Adipocyte (in vitro differentiated cells): ENCODE results near the gene CYP17A1.
"Not testable (repeated sequence)": the region's sequence is repeated elsewhere in the genome, so short reads cannot be mapped to it uniquely, and the experiment has no call there.

Experiments
- DNase-seq: peaks from one replicate; pipeline ENCODE4 v3.0.0-alpha.2; 2015; ENCODE audit warnings: low read depth
- H3K27me3 ChIP-seq: replicated peaks from 2 replicates; pipeline ENCODE4 v1.7.0; 2013; ENCODE audit warnings: mild to moderate bottlenecking, low read length, moderate library complexity; ENCODE audit not compliant: control insufficient read depth, insufficient read depth
- H3K36me3 ChIP-seq: 2 replicates; pipeline ENCODE4 v1.7.0; 2013; ENCODE audit warnings: low read length, mild to moderate bottlenecking, moderate library complexity; ENCODE audit not compliant: control insufficient read depth, insufficient read depth, severe bottlenecking
- H3K4me1 ChIP-seq: 2 replicates; pipeline ENCODE4 v1.7.0; 2013; ENCODE audit warnings: mild to moderate bottlenecking, low read length, moderate library complexity; ENCODE audit not compliant: control insufficient read depth, insufficient read depth
- H3K4me3 ChIP-seq: 2 replicates; pipeline ENCODE4 v1.7.0; 2013; ENCODE audit warnings: mild to moderate bottlenecking, low read length, moderate library complexity
- H3K9ac ChIP-seq: 2 replicates; pipeline ENCODE4 v1.7.0; 2013; ENCODE audit warnings: mild to moderate bottlenecking, low read length, moderate library complexity
- H3K9me3 ChIP-seq: 2 replicates; pipeline ENCODE4 v1.7.0; 2013; ENCODE audit warnings: mild to moderate bottlenecking, low read length, moderate library complexity; ENCODE audit not compliant: control insufficient read depth

CYP17A1 gene

DNA sequence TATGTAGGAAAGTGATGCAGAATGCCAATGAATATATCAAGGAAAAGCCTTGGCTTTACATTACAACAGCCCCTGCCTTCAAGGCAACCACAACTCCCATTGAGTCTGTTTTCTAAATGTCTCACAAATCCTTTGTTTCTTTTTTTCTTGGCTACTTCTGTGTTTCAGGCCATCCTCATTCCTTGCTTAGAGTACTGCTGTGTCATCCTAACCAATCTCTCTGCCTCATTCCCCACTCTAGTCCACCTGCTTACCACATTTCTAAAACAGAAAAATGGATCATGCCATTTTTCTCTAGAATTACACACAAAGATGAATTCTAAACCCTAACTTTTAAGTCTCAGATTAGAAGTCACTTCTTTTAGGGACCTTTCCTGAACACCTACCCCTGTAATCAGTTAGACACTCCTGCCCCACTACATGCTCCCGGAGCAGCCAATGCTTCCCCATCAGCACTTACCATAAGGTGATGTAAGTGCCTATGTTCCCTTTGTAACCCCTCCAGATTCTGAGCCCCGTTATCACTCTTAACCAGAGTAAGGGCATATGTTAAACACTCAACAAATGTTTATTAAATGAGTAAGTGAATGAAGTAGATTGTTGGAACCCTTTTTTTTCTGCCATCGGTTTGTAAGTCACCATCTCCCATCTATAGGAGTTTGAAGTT lies 19.7 kb upstream of the CYP17A1 start:
- DNase-seq: no peak
- H3K4me3 ChIP-seq: no peak overlapping the region
- peaks cover 19% of the 10 kb centered on the region for H3K4me1 ChIP-seq
- H3K27me3 ChIP-seq: no peaks in the 10 kb centered on the region
- peaks cover 10% of the 10 kb centered on the region for H3K36me3 ChIP-seq
- no peak overlapping the region for H3K9ac ChIP-seq
- no peaks in the 10 kb centered on the region for H3K9me3 ChIP-seq

- H3K36me3 ChIP-seq, H3K9me3 ChIP-seq, H3K27me3 ChIP-seq: not testable (repeated sequence)
- DNase-seq: peak; percentile 90
- Histone ChIP-seq H3K4me3 (peak overlapping the region; percentile 100), H3K9ac (peak overlapping the region; percentile 13), H3K4me1 (peaks cover 19% of the 10 kb centered on the region)
Observed at GRCh38 chr10:102855731-102856436, 18.7 kb upstream of the CYP17A1 start.

DNA sequence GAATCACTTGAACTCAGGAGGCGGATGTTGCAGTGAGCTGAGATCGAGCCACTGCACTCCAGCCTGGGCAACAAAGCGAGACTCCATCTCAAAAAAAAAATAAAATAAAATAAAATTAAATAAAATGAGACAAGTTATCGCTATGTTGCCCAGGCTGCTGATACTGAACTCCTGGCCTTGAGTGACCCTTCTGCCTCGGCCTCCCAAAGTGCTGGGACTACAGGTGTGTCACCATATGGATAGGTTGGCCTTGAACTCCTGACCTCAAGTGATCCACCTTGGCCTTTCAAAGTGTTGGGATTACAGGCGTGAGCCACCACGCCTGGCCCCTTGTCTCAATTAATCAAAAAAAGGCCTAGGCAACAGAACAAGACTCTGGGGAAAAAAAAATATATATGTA lies 16.0 kb upstream of the CYP17A1 start:
- H3K4me1 ChIP-seq: peaks cover 11% of the 10 kb centered on the region
- not testable (repeated sequence) for H3K4me3 ChIP-seq, H3K9ac ChIP-seq, H3K36me3 ChIP-seq, H3K9me3 ChIP-seq, H3K27me3 ChIP-seq, DNase-seq

DNA sequence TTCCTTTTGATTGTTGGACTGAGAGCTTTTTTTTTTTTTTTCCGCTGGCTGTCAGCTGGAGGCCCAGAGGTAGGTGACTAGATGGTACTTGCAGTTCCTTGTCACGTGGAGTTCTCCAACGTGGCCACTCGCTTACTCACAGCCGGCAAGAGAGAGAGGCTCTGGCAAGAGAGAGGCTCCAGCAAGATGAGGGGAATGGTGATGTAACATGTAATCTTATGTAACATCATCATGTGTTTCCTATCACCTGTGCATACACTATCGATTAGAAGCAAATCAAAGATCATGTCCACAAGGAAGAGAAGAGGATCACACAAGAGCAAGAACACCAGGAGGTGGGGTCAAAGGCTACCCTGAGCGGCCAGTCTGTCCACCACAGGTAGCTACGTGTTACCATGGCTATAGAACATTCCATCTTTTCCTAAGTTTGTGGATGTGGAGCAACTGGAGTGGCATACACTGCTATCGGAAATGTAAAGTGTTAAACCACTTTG lies 12.9 kb upstream of the CYP17A1 start:
- Histone ChIP-seq H3K9me3 (no peaks in the 10 kb centered on the region), H3K27me3 (no peaks in the 10 kb centered on the region), H3K4me1 (peaks cover 2% of the 10 kb centered on the region), H3K4me3 (no peak overlapping the region), H3K9ac (no peak overlapping the region), H3K36me3 (no peaks in the 10 kb centered on the region)
- DNase-seq: no peak

DNA sequence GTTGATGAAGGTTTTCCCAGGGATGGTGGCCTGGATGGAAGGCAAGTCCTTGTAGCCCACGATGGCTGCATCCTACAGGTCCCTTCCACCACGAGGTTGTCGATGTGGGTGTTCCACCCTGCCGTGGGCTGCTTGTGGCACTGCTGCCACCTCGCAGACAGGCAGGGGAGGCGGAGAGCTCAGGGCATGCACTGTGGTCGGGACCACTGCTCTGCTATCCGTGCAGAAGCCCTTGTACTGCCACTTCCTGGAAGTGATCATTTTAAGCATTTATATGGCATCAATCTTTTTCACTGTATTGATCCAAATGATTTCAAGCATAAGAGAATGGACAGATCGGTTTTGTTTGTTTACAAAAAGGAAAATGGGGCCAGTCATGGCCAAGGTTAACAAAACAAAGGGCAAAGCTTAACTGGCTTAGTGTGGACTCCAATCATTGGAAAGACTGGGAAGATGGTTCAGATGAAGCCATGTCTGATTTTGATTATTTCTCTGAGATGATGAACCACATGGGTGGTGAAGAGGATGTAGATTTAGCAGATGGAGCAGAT lies 8.2 kb upstream of the CYP17A1 start:
- no peaks in the 10 kb centered on the region for H3K36me3 ChIP-seq
- no peaks in the 10 kb centered on the region for H3K9me3 ChIP-seq
- H3K4me3 ChIP-seq: no peak overlapping the region
- H3K27me3 ChIP-seq: peaks cover 4% of the 10 kb centered on the region
- DNase-seq: no peak
- no peak overlapping the region for H3K9ac ChIP-seq
- no peaks in the 10 kb centered on the region for H3K4me1 ChIP-seq

DNA sequence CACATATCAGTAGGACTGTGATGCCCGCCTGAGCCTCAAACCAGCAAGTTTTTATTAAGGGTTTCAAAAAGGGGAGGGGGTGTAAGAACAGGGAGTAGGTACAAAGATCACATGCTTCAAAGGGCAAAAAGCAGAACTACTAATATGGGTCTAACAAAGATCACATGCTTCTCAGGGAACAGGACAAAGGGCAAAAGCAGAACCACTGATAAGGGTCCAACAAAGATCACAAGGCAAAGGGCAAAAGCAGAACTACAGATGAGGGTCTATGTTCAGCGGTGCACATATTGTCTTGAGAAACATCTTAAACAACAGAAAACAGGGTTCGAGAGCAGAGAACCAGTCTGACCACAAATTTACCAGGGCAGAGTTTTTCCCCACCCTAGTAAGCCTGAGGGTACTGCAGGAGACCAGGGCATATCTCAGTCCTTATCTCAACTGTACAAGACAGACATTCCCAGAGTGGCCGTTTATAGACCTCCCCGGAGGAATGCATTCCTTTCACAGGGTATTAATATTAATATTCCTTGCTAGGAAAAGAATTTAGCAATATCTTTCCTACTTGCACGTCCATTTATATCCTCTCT lies 7.1 kb upstream of the CYP17A1 start:
- H3K4me3 ChIP-seq, H3K4me1 ChIP-seq, H3K36me3 ChIP-seq, H3K27me3 ChIP-seq, DNase-seq, H3K9ac ChIP-seq, H3K9me3 ChIP-seq: not testable (repeated sequence)

- H3K4me1 ChIP-seq, H3K4me3 ChIP-seq, H3K9ac ChIP-seq, DNase-seq, H3K36me3 ChIP-seq, H3K27me3 ChIP-seq, H3K9me3 ChIP-seq: not testable (repeated sequence)
Observed at GRCh38 chr10:102843139-102843538, 5.9 kb upstream of the CYP17A1 start.

DNA sequence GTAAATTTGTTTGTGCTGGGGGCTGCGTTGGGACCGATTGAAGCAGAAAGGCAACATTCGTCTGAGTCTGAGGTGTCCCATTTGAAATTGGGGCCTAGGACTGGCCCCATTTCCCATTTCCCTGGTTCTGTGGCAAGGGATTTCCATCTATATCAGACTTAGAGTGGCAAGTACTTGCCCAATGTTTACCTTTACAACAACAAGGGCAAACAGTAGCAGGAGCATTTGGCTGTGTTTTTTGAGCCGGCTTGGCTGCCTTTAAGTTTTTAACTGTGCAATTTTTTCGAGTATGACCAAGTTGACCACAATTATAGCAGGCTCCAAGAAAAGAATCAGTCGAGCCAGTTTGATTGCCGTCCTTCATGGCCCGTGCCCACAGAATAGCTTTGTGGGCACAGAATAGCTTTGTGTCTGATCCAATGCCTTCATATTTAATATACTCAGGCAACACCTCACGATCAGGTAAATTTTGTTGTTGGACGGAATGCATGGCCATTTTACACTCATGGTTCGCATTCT lies 4.7 kb upstream of the CYP17A1 start:
- no peaks in the 10 kb centered on the region for H3K36me3 ChIP-seq

GRCh38 chr10:102838276-102838927 lies 1.2 kb upstream of the CYP17A1 start:
- not testable (repeated sequence) for H3K9ac ChIP-seq, H3K36me3 ChIP-seq, H3K4me1 ChIP-seq, DNase-seq, H3K4me3 ChIP-seq
- Histone ChIP-seq H3K9me3 (peaks cover 13% of the 10 kb centered on the region), H3K27me3 (peaks cover 17% of the 10 kb centered on the region)

More for the DNA sequence above, 4.7 kb upstream of the CYP17A1 start:
- Histone ChIP-seq H3K9me3 (peaks cover 13% of the 10 kb centered on the region), H3K4me3 (no peak overlapping the region), H3K9ac (no peak overlapping the region), H3K4me1 (peaks cover 6% of the 10 kb centered on the region), H3K27me3 (peaks cover 4% of the 10 kb centered on the region)
- no peak for DNase-seq

GRCh38 chr10:102835007-102835482 lies 2.2 kb downstream of the CYP17A1 start:
- peaks cover 13% of the 10 kb centered on the region for H3K9me3 ChIP-seq
- no peak overlapping the region for H3K4me3 ChIP-seq
- no peaks in the 10 kb centered on the region for H3K36me3 ChIP-seq
- peak; percentile 93 for DNase-seq
- no peak overlapping the region for H3K9ac ChIP-seq
- H3K4me1 ChIP-seq: peaks cover 12% of the 10 kb centered on the region
- H3K27me3 ChIP-seq: peaks cover 13% of the 10 kb centered on the region
